ENCODE measurements around the gene NAV3.

- no peak for TF ChIP-seq CTCF (IDR thresholded peaks at IDR 0.05)
- no peak for TF ChIP-seq TCF7L2 (IDR thresholded peaks at IDR 0.05; ENCODE audit: low read depth, low read length)
- no peak for TF ChIP-seq POLR2AphosphoS5 (IDR thresholded peaks at IDR 0.05; ENCODE audit: low read depth, low read length)
- no peak for TF ChIP-seq SIN3A (IDR thresholded peaks at IDR 0.05; ENCODE audit: borderline replicate concordance, insufficient read depth, low read depth, low read length)
These were observed 357.0 kb downstream of the NAV3 start for GRCh38 chr12:78187741-78188140.
